HG03095 (cell line): Measurements from ENCODE around the gene TPST1.
"Not testable (repeated sequence)": the region's sequence is repeated elsewhere in the genome, so short reads cannot be mapped to it uniquely, and the experiment has no call there.

Source experiments
- ATAC-seq: cut with Tn5 transposase; IDR thresholded peaks from one replicate; pipeline ENCODE4 v1.9.1; 2021; ENCODE audit warnings: moderate library complexity; ENCODE audit not compliant: unreplicated experiment

TPST1 gene

GRCh38 chr7:66374141-66374840, 169.2 kb downstream of the TPST1 start:
- ATAC-seq, result not testable (repeated sequence)

- no peak for ATAC-seq
Measured at GRCh38 chr7:66376264-66376945, 171.3 kb downstream of the TPST1 start.

- no peak for ATAC-seq
Measured at GRCh38 chr7:66377045-66377444, 171.9 kb downstream of the TPST1 start.

- no peak for ATAC-seq
Measured at GRCh38 chr7:66377714-66378113, 172.6 kb downstream of the TPST1 start.

- no peak for ATAC-seq
Measured at GRCh38 chr7:66379542-66380160, 174.5 kb downstream of the TPST1 start.

- ATAC-seq, result no peak
Measured at GRCh38 chr7:66380272-66380888, 175.2 kb downstream of the TPST1 start.

GRCh38 chr7:66382182-66382923, 177.2 kb downstream of the TPST1 start:
- not testable (repeated sequence) for ATAC-seq

GRCh38 chr7:66385191-66385905, 180.2 kb downstream of the TPST1 start:
- ATAC-seq, result not testable (repeated sequence)

- ATAC-seq, result not testable (repeated sequence)
Measured at GRCh38 chr7:66395128-66395571, 190.0 kb downstream of the TPST1 start.

GRCh38 chr7:66396052-66396451, 190.9 kb downstream of the TPST1 start:
- ATAC-seq, result not testable (repeated sequence)

GRCh38 chr7:66398841-66399240, 193.7 kb downstream of the TPST1 start:
- not testable (repeated sequence) for ATAC-seq

GRCh38 chr7:66399566-66399965, 194.4 kb downstream of the TPST1 start:
- ATAC-seq, result no peak

GRCh38 chr7:66400400-66400799, 195.3 kb downstream of the TPST1 start:
- ATAC-seq, result no peak

GRCh38 chr7:66401126-66401525, 196.0 kb downstream of the TPST1 start:
- not testable (repeated sequence) for ATAC-seq

- ATAC-seq, result not testable (repeated sequence)
Measured at GRCh38 chr7:66401932-66402331, 196.8 kb downstream of the TPST1 start.

- ATAC-seq, result no peak
Measured at GRCh38 chr7:66403564-66403963, 198.4 kb downstream of the TPST1 start.

- ATAC-seq, result no peak
Measured at GRCh38 chr7:66409493-66409892, 204.4 kb downstream of the TPST1 start.
